ENCODE measurements around the gene GBX1.

The GBX1 gene

DNA sequence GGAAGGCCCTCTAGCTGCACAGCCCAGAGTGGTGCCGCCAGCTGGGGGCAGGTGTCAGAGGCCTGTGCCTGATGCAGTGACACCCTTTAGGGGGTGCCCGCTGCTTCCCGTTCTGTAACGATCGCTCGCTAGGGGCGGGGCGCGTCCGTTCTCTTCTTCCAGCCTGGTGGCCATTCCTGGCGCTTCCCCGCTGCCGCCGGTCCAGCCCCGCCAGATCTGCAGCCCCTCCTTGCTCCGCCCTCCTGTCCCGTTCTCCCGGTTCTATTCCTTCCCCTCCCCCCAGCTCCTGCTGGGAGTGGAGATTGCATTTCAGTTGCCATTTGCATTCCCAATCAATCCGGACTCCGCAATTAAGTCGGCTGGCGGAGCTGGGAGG, 42.0 kb downstream of the GBX1 start:
- FAIRE-seq = no peak

- FAIRE-seq = no peak
Measured at GRCh38 chr7:151124899-151125399, 42.5 kb downstream of the GBX1 start.

- no peak for FAIRE-seq
Measured at GRCh38 chr7:151124481-151124880, 43.0 kb downstream of the GBX1 start.

GRCh38 chr7:151123822-151124464, 43.6 kb downstream of the GBX1 start:
- FAIRE-seq = peak; percentile 86

- no peak for FAIRE-seq
Measured at GRCh38 chr7:151123158-151123821, 44.2 kb downstream of the GBX1 start.

DNA sequence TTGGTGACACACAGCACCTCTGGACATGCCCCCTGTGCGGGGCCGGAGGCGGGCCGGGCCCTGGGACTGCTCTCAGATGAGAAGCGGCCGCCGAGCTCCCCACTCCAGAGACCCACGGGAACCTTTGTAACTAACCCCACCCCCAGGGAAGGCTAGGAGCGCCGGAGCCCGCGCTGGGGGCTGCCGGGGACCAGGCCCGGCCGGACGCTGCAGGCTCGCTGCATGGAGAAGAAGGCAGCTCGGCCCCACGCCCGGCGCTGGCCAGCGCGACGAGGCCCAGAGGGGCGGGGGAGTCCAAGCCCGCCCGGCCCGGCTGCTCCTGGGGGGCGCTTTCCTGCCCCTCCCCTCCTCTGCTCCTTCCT, 44.7 kb downstream of the GBX1 start:
- no peak for FAIRE-seq

DNA sequence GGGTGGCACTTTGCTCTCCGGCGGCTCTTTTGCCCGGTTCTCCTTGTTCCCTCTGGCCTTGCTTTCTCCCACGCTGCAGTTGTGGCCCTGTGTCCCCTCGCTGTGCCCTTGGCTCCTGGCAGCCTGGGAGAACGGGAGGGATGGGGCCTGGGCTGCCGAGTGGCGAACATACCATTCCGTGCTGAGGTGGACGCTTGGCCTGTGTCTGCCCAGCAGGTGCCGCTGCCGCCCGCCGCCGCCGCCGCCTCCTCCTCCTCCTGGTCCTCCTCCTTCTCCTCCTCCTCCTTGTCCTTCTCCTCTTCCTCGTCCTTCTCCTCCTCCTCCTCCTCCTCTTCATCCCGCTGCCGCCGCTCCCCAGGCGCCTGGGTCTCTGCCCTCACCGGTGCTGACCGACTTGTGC, 45.2 kb downstream of the GBX1 start:
- FAIRE-seq = no peak

GRCh38 chr7:151121380-151122170, 45.9 kb downstream of the GBX1 start:
- no peak for FAIRE-seq

- FAIRE-seq = no peak
Measured at GRCh38 chr7:151120896-151121295, 46.6 kb downstream of the GBX1 start.

- no peak for FAIRE-seq
Measured at GRCh38 chr7:151119902-151120301, 47.6 kb downstream of the GBX1 start.

DNA sequence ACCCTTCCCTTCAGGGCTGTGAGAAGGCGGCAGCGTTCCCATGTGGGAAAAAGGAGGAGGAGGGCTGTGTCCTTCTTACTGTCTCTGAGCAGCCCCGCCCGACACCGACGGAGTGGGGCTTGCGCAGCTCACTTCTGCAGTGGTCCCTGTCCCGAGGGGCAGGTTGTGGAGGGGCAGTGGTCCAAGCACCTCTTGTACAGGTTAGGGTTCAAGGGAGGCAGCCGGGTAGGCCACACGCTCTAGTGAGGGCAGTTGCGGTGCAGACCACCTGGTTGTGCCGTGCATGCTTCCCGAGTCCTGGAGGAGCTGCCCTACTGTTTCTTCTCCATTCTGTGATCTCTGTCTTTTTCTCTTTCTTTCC, 48.5 kb downstream of the GBX1 start:
- FAIRE-seq = no peak

DNA sequence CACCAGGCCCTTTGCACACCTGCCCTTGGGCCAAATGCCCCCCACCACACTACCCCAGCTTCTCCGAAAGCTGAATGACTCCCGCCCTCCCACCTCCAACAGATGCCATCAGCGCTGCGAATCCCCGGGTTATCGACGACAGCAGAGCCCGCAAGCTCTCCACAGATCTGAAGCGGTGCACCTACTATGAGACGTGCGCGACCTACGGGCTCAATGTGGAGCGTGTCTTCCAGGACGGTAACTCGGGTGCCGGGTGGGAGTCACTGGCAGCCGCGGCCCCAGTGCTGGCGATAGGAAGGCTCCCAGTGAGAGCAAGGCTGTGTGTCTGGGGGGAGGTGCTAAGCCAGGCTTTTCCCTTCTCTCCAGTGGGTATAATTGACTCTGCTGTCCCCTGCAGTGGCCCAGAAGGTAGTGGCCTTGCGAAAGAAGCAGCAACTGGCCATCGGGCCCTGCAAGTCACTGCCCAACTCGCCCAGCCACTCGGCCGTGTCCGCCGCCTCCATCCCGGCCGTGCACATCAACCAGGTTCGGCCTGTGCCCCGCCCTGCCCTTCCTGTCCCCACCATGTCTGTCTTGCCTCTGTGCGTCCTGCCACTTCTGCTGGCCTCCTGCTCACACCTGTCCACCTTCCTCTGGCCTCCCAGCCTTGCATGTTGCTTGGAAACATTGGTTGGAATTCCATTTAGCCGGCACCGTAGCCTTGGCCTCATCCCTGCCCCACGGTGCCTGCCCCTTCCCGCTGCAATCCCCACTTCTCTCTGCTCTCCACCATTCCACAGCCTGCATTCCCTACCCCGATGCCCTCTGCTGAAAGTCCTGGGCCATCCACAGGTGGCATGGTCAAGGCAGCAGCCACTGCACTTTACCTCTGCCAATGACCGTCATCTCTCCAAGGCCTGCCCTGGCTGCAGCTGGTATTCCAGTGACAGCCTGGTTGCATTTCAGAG, 49.1 kb downstream of the GBX1 start:
- no peak for FAIRE-seq

GRCh38 chr7:151117565-151117964, 49.9 kb downstream of the GBX1 start:
- FAIRE-seq = no peak

GRCh38 chr7:151116603-151117440, 50.7 kb downstream of the GBX1 start:
- FAIRE-seq = no peak

GRCh38 chr7:151115836-151116418, 51.6 kb downstream of the GBX1 start:
- no peak for FAIRE-seq

GRCh38 chr7:151115121-151115835, 52.2 kb downstream of the GBX1 start:
- no peak for FAIRE-seq

- no peak for FAIRE-seq
Measured at GRCh38 chr7:151114151-151115090, 53.1 kb downstream of the GBX1 start.

GRCh38 chr7:151113344-151114150, 53.9 kb downstream of the GBX1 start:
- peak; percentile 90 for FAIRE-seq

All from G401.6 (cell line).